Measurements from ENCODE around the gene SLCO3A1. TPM values are rescaled to one million over a fixed set of nuclear protein-coding genes. Genes with fewer than 3 reads are reported as not detected.

Gene SLCO3A1
- total RNA-seq, 1 donor: 5.4 TPM

DNA sequence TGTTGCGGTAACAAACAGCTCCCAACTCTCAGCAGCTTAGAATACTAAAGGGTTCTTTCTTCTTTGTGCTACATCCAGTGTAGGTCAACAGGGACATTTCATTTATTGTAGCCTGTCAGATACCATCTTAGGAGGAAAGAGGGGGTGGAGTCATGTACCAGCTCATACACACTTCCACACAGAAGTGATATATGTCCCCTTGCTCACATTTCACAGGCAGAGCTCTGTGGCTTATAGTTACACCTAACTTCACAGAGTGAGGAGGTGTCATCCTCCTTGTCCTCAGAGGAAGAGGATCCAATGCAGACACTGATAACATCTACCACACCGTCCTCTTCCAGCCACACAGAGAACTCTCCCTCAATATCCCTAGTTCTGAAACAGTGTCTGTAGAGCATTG, 247.2 kb downstream of the SLCO3A1 start:
- Histone ChIP-seq H3K9me3 (ENCODE audit: low read depth, low read length) (no peaks in the 10 kb centered on the region), H2AFZ (ENCODE audit: low read length) (no peak overlapping the region), H3K4me2 (ENCODE audit: insufficient read depth, low read length) (no peak overlapping the region), H3K4me3 (ENCODE audit: insufficient read depth, low read length) (no peak overlapping the region), H3K4me1 (ENCODE audit: insufficient read depth, low read length) (no peaks in the 10 kb centered on the region), H3K27me3 (ENCODE audit: insufficient read depth, low read length) (no peaks in the 10 kb centered on the region), H4K20me1 (ENCODE audit: insufficient read depth, low read length) (no peaks in the 10 kb centered on the region), H3K27ac (ENCODE audit: low read depth, low read length) (no peak overlapping the region), H3K36me3 (ENCODE audit: insufficient read depth, low read length) (no peaks in the 10 kb centered on the region), H3K79me2 (ENCODE audit: insufficient read depth, low read length) (no peaks in the 10 kb centered on the region)
- no peak for DNase-seq (ENCODE audit: insufficient read length, low spot score, missing footprints)
- TF ChIP-seq, protein P1, sequence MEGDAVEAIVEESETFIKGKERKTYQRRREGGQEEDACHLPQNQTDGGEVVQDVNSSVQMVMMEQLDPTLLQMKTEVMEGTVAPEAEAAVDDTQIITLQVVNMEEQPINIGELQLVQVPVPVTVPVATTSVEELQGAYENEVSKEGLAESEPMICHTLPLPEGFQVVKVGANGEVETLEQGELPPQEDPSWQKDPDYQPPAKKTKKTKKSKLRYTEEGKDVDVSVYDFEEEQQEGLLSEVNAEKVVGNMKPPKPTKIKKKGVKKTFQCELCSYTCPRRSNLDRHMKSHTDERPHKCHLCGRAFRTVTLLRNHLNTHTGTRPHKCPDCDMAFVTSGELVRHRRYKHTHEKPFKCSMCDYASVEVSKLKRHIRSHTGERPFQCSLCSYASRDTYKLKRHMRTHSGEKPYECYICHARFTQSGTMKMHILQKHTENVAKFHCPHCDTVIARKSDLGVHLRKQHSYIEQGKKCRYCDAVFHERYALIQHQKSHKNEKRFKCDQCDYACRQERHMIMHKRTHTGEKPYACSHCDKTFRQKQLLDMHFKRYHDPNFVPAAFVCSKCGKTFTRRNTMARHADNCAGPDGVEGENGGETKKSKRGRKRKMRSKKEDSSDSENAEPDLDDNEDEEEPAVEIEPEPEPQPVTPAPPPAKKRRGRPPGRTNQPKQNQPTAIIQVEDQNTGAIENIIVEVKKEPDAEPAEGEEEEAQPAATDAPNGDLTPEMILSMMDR (IDR thresholded peaks at IDR 0.05; ENCODE audit: extremely low read depth, low read depth, low read length): no peak

DNA sequence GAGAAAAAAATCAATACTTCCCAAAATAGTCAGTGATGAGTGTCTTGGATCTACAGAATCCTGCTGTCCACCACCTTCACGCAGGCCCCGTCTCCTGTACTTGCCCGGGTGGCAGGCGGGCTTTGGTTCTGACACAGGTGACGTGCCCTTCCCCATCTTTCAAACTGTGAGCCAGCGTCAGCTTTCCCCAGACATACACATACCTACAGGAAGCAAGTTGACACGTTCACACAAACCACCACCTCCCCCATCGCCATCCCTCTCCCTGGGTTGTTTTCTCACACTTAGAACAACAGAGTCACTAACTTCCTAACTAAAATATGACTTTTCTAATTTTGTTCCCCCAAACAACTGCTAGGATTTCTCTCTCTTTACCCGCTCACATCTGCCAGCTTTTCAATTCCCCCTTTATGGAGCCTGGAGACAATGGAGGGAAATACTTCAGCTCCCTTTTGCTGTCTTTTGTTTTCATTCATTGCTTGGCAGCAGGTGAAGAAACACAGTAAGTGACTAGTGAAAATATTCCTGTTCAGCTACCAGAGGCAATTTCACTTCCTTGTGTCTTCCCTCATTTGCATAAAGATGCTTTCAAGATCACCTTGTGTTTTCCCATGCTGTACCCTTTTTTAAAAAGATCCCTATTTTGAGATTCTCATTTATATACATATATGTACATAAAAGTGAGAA, 248.3 kb downstream of the SLCO3A1 start:
- Histone ChIP-seq H3K4me2 (ENCODE audit: insufficient read depth, low read length) (no peak overlapping the region), H3K9me3 (ENCODE audit: low read depth, low read length) (no peaks in the 10 kb centered on the region), H3K79me2 (ENCODE audit: insufficient read depth, low read length) (no peaks in the 10 kb centered on the region), H3K27ac (ENCODE audit: low read depth, low read length) (no peak overlapping the region), H3K4me1 (ENCODE audit: insufficient read depth, low read length) (no peaks in the 10 kb centered on the region), H3K4me3 (ENCODE audit: insufficient read depth, low read length) (no peak overlapping the region), H3K36me3 (ENCODE audit: insufficient read depth, low read length) (no peaks in the 10 kb centered on the region), H2AFZ (ENCODE audit: low read length) (no peak overlapping the region), H3K27me3 (ENCODE audit: insufficient read depth, low read length) (no peaks in the 10 kb centered on the region), H4K20me1 (ENCODE audit: insufficient read depth, low read length) (no peaks in the 10 kb centered on the region)
- DNase-seq (ENCODE audit: insufficient read length, low spot score, missing footprints): no peak
- TF ChIP-seq, protein P1 (IDR thresholded peaks at IDR 0.05; ENCODE audit: extremely low read depth, low read depth, low read length): no peak

DNA sequence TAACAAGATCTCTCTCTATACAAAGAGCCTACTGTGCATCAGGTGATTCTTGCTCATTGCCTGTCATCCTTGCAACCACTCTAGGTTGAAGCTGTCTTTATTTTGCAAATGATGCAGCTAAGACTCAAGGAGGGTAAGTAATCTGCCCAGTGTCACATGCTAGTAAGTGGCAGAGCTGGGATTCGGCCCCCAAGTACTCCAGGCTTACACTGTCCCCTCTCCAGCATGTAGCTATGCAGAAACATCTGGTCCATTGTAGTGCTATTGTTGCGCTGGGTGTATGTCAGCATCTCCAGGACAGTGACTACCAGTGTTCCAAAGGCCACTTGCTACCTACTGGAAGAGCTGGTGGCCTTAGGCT, 248.9 kb downstream of the SLCO3A1 start:
- no peak overlapping the region for H2AFZ ChIP-seq (ENCODE audit: low read length)
- TF ChIP-seq, protein P1 (IDR thresholded peaks at IDR 0.05; ENCODE audit: extremely low read depth, low read depth, low read length): no peak

DNA sequence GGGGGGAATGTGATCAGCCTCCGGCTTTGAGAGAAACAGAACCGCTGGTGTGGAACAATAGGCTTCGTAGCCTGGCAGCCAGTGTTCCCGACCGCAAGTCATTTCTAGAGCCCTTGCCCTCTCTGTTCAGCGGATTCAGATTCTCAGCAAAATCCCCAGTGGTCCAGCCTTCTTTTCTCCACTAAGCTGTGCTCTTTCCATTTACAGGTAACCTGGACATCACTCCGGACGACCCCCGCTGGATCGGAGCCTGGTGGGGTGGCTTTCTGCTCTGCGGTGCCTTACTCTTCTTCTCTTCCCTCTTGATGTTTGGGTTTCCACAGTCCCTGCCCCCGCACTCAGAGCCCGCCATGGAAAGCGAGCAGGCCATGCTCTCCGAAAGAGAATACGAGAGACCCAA, 250.6 kb downstream of the SLCO3A1 start:
- DNase-seq (ENCODE audit: insufficient read length, low spot score, missing footprints): no peak
- TF ChIP-seq, protein P1 (IDR thresholded peaks at IDR 0.05; ENCODE audit: extremely low read depth, low read depth, low read length): no peak

More for the DNA sequence above, 248.9 kb downstream of the SLCO3A1 start:
- H3K79me2 ChIP-seq (ENCODE audit: insufficient read depth, low read length): no peaks in the 10 kb centered on the region
- no peaks in the 10 kb centered on the region for H3K27me3 ChIP-seq (ENCODE audit: insufficient read depth, low read length)
- no peaks in the 10 kb centered on the region for H4K20me1 ChIP-seq (ENCODE audit: insufficient read depth, low read length)
- H3K36me3 ChIP-seq (ENCODE audit: insufficient read depth, low read length): no peaks in the 10 kb centered on the region
- H3K27ac ChIP-seq (ENCODE audit: low read depth, low read length): no peak overlapping the region
- no peaks in the 10 kb centered on the region for H3K4me1 ChIP-seq (ENCODE audit: insufficient read depth, low read length)
- no peak overlapping the region for H3K4me2 ChIP-seq (ENCODE audit: insufficient read depth, low read length)
- H3K9me3 ChIP-seq (ENCODE audit: low read depth, low read length): no peaks in the 10 kb centered on the region
- no peak overlapping the region for H3K4me3 ChIP-seq (ENCODE audit: insufficient read depth, low read length)
- DNase-seq (ENCODE audit: insufficient read length, low spot score, missing footprints): no peak

More for the DNA sequence above, 250.6 kb downstream of the SLCO3A1 start:
- Histone ChIP-seq H3K79me2 (ENCODE audit: insufficient read depth, low read length) (no peaks in the 10 kb centered on the region), H4K20me1 (ENCODE audit: insufficient read depth, low read length) (no peaks in the 10 kb centered on the region), H3K36me3 (ENCODE audit: insufficient read depth, low read length) (no peaks in the 10 kb centered on the region), H3K4me3 (ENCODE audit: insufficient read depth, low read length) (no peak overlapping the region), H3K4me1 (ENCODE audit: insufficient read depth, low read length) (no peaks in the 10 kb centered on the region), H3K27ac (ENCODE audit: low read depth, low read length) (no peak overlapping the region), H3K4me2 (ENCODE audit: insufficient read depth, low read length) (no peak overlapping the region), H3K27me3 (ENCODE audit: insufficient read depth, low read length) (no peaks in the 10 kb centered on the region), H2AFZ (ENCODE audit: low read length) (no peak overlapping the region), H3K9me3 (ENCODE audit: low read depth, low read length) (no peaks in the 10 kb centered on the region)
